HG03521 (cell line): Measurements from ENCODE around the gene STOX2.

Experiments
- ATAC-seq: cut with Tn5 transposase; IDR thresholded peaks from one replicate; pipeline ENCODE4 v1.9.1; 2021; ENCODE audit warnings: mild to moderate bottlenecking, moderate library complexity; ENCODE audit not compliant: unreplicated experiment

STOX2 gene

DNA sequence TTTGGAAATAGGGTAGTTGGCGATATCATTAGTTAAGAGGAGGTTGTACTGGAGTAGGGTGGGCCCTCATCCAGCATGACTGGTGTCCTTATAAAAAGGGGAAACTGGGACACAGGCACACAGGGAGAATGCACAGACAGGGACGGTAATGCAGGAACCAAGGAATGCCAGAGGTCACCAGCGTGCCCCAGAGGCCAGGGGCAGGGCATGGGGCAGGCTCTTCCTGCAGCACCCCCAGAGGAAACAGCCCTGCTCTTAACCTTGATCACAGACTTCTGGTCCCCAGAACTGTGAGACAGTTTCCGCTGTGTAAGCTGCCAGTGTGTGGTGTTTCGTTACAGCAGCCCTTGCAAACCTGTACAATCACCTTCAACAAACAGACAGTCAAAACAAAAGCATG is 15.9 kb upstream of the STOX2 start:
- no peak for ATAC-seq

DNA sequence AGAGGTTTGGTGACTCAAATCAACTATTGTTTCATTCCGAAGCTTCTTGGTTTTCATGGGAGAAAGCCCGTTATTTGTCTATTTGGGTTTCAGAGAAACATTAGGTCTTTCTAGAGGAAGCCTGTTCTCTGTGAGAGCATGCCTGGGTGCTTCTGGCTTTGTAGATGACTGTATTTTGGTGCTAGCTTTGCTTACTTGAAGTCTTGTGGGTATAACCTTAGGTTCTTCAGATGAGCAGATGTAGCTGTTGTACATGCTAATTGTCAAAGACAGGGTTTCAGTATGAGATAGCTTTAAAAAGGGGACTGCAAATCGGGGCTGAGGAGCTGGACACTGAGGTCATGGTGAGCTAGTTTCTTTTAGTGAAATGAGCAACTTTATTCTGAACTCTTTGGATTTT is 7.9 kb upstream of the STOX2 start:
- no peak for ATAC-seq

DNA sequence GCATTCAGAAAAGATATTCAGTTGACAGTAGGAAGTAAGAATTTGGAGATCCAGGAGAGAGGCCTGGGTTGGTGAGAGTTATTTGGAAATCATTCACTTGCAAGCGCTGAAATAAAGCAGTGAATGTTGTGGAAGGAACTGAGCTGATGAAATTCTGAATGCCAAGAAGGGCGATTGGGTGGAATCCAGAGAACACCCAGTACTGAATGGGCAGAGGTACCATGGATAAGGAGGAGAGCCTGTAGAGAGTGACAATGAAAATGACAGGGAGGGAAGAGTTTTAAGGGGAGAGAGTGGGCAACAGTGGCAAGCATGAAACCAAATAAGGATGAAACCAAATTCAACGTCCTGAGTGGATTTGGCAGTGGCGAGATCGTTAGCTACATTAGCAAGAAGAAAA is 6.7 kb upstream of the STOX2 start:
- ATAC-seq, result no peak

DNA sequence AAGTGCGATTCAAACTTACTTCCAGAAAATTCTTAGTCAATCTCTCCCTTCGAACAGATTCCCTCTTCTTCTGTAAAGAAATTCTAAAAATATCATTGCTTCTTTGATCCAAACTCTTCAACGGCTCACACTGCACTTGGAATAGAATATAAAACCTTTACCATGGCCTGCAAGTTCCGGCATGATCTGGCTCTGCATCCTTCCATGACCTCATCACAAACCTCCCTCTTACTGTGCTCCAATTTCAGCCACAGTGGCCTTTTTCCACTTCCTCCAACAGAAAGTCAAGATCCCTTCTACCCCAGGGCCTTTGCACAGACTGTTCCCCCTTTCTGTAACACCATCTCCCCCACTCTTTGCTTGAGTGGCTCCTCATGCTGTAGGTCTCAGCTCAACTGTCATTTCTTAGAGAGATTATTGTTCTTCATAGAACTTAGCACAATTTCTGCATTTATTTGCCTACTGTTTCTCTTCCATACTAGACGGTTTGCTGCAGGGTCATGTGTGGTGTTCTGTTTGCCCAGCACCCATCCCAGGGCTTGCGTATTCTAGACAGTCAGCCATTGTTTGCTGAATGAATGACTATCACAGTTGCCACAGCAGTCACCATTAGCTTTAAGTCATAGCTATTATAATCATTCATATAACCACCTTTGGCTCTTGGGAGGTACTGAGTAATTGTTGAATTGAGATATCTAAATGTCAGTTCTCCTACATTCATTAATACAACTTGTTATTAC is 1.9 kb upstream of the STOX2 start:
- no peak for ATAC-seq

DNA sequence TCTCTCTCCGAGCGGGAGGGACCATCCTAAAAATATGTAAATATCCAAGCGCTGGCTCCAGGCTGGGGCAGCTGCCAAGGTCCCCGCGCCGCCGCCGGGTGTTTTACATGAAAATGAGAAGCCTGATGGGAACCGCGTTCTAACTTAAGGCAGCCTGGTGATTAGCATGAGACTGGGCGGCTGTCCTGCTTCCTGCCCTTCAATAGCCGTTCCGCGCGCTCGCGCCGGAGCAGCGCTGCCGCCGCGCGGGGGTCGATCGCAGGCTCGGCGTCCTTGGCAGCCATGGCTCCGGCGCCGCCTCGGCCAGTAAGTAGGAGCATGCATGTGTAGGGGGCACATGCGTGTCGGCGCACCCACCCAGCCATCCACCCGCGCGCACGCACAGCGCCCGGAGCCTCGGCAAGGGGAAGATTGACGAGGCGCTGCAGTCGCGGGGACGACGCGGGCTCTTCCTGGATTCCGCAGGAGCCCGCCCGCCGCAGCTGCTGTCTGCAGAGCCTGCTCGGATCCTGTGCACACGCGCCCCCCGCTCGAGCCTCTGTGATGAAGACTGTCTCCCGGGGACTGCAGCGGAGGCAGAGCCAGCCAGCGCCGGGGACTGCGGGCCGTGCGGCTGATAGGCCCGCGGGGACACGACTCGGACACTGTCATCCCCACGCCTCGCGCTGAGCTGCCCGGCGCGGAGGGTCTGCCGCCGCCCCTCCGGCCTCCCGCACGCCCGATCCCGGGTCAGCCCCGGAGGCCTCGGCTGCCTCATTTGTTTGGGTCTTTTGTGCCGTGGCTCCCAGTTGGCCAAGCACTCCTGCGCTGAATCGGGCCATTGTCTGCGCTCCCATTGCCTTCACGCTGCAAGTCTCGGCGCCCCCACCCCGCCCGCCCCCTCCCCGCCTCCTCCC is 734 bp downstream of the STOX2 start:
- ATAC-seq, result no peak

DNA sequence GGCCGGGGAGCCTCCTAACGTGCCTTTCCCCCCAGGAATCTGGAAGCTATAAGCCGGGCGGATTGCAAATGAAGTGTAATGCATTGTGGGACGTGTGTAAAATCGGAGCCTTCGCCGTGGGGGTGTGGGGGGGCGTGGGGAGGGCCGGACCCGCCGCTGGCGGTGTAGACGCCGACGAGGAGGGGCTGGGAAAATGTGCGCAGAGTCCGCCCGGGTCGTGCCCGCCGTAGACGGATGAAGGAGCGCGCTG is 1.3 kb downstream of the STOX2 start:
- ATAC-seq, result no peak

DNA sequence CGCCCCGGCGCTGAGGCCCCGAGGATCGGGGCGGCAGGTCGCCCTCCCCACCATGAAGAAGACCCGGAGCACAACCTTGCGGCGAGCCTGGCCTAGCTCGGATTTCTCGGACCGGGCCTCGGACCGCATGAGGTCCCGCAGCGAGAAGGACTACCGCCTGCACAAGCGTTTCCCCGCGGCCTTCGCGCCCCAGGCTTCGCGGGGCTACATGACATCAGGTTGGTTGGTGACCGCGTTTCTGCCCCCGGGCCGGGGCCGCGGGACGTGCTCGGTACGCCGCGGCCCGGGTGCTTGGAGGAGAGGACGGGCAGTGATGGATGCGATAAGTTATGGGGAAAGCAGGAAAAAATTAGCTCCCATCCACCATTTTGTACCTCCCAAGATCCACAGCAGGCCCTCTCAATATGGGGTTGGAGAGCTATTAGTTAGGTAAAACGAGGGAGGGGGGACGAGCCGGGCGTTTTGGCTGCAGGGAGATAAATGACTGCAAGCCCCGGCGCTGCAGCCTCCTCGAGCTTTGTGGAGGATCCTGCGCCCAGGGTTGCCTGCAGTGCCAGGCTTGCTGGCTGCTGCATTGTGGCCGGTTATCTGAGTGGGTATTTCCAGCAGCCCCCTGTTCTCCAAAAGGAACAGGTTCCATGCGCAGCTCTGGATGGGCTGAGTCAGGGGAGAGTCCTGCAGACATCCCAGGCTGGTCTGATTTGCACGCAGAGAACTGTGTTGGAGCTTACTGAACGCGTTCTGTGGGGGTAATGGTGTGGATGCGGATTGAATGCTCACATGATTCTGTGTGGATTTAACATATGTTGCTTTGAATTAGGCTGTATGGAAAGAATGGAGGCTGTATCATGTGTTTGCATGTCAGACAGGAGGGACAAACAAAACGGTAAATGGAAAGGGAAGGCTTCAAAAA is 1.9 kb downstream of the STOX2 start:
- no peak for ATAC-seq

DNA sequence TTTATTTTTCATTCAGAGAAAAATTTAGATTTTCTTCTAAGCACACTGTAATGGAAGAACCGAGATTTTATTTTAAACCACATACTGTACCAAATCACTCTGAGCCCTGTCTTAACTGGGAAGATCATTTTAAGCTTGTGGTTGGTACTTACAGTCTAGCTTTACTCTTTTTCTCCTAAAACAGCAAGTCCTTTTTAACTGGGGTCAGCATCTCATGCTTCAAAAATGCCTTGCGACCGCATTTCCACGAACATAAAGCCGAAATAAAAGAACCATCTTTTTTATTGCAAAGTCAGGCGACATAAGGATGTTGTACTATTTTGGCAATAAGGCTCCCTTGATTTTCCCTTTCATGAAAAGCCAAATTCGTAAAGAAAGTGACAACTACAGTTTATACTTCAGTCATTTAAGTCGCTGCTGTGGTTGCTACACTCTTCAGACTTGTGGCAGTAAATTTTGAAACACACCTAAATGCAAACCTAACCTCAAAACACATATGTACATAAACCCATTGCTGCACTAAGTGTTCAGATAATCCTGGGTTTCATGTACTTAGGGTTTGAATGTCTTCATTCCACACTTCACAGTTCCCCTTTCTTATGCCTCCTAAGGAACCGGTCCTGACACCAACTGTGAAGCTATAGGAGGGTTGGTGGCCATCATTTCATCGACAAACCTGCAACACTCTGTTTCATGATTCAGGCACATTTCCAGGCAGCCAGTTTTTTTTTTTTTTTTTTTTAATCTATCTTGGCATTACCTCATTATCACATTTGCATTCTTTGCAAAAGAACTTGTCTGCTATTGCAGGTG is 3.0 kb downstream of the STOX2 start:
- ATAC-seq, result no peak

DNA sequence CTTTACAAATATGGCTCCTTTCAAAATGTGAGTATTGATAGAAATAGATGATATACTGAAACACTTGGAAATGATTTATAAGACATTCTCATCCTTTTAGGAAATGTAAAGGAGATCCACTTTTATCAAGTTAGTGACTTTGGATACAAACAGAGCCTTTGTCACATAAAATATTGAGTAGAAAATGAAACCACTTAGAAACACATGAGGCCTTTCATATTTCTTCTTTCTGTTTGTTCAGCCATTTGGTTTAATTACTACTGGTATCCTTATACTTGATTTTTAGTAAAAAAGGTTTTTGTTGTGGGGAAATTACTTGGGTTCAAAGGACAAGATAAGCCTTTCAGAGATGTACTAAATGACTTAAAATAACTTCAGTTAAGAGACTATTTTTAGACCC is 4.1 kb downstream of the STOX2 start:
- ATAC-seq, result no peak

DNA sequence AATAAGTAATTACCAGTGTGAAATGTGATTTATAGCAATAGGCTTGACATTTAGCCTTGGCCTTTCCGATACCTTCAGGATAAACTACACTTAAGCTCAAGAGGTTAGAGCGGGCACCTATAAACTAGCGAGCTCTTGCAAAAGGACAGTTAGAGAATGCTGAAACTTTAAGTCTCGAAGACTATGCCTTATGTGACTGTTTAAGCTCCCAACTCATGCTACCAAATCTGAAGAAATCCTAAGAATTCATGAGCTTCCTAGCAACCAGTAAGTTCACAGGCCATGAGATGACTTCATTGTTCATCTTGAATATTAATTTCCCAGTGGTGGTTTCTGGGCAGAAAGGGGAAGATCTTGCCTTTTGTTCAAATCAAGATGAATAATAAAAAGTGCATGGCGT is 4.7 kb downstream of the STOX2 start:
- ATAC-seq, result no peak

DNA sequence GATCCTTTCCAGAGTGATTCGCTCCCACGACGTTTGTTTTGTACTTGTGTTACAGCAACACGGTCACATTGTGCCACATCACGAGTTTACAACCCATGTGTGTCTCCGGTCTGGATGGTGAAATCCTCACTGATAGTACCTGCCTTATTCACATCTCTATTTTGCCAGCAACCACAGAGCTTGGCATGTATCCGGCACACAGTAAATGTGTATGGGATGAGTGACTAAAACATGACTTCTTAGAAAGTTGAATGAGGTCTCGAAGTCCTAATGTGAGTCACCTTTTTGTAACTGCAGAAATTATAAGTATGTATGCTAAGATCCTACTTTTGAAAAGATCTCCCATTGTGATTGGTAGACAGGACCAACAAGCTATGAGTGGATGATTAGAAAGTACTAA is 7.5 kb downstream of the STOX2 start:
- ATAC-seq, result no peak

DNA sequence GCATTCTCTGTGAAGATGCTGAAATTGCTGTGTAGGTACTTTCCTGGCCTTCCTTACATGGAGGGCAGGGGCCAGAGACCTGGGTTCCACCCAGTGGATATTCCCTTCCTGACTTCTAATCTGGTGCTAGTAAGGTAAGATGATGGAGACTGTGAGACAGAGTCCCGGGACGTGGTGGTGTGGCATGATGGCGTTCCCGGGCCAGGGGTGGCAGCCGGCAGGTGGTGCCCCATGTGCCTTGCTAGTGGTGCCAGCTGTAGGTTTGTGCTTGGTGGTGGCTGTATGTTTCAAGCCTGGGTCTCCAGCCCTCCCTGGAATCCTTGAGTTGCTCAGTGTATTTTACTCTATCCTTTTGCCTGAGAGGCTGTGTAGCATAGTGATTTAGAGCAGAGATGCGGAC is 10.9 kb downstream of the STOX2 start:
- ATAC-seq, result no peak

DNA sequence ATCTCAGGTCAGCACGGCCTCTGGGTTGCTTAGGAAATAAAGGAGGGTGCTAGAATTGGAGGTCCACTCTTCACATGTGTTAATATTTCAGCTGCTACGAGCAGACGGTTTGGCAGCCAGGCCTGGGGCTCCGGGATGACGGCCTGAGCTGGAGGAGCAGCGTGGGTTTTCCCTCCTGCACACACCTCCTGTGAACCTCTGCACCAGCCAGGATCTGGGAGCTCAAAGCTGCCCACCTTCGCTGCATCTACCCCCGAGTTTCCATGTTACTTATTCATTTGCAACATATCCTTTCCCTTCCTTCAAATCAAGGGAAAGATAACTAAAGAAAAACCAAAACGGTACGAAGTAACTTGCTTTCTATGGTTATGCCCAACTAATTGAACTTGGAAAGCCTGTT is 13.6 kb downstream of the STOX2 start:
- no peak for ATAC-seq

DNA sequence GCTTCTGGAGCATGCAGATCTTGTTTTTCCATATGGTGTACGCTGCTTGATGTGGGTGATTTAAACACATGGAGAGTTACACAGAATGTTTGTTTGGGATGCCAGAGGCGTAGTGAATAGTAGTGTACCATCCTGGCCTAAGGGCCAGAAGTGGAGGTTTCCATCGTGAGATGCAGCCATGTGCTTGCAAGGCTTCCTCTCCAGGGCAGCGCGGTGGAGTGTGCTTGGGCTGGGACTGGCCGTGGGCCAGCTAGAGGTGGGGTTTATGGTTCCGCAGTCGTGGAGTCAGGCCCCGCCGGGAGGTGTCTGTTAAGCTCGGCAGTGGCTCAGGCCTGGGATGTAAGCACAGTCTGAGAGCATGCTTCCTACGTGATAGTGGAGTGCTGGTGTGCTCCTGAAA is 14.0 kb downstream of the STOX2 start:
- ATAC-seq, result no peak

DNA sequence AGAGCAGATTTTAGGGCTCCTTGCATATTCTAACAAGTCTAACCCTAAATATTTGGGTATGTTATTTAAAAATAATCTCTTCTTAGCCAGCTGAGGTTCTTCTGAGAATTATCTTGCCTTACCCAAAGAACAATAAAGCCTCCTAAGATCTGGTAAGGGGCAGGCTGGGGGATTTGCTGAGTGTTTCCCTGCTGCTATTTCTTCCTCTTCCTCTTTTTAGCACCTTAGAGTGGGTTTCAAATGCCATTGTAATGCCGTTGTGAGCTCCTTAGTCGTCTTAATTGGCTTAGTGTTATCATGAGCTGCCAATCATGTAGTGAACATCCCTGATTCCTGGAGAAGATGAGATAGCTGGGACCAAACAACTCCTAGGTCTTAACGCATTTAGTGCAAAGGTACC is 15.4 kb downstream of the STOX2 start:
- no peak for ATAC-seq

DNA sequence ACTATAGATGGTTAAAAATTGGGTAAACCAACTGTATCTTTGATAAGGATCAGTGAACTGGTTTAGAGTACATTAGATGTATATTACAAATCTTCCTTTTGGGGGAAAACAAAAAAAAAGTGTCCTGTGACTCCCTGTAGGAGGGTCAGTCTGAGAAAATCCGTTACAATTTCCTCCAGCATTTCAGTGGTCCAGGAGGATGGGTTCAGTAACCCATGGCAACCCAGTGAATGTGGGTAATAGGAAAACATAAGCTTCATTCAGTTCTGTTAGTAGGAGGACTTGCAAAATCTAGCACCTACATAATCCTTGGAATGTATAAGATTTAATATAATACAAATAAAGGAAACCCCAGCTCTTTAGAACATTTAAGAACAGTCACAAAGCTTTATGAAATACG is 16.2 kb downstream of the STOX2 start:
- ATAC-seq, result no peak

DNA sequence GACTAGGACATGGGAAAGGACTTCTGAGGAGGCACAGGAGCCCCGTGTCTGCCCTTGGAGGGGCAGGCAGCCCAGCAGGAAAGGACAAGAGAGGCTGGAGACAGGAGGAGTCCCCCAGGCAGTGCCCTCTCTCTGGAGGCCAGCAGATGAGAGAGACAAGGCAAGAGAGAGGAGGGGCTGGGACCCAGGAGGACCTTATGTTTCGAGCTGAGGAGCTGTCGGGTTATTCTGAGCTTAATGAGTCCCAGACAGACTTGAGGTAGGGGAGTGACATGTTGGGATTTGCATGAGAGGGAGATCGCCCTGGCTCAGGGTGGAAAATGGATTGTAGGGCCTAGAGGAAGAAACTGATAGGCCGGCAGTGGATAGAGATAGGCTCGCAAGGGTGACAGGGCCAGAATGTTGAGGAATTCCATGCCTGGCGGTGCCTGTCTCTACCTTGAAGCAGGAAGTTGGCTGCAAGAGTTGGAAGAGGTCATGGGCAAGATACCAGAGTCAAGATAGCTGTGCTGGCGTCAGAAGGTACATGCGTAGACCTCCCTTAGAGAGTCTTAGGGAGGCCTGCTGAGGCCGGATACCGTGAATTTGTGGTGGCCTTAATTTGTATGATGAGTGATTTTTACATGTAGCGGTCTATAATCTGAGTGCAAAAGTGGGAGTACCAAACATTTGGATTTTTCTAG is 19.4 kb downstream of the STOX2 start:
- no peak for ATAC-seq

DNA sequence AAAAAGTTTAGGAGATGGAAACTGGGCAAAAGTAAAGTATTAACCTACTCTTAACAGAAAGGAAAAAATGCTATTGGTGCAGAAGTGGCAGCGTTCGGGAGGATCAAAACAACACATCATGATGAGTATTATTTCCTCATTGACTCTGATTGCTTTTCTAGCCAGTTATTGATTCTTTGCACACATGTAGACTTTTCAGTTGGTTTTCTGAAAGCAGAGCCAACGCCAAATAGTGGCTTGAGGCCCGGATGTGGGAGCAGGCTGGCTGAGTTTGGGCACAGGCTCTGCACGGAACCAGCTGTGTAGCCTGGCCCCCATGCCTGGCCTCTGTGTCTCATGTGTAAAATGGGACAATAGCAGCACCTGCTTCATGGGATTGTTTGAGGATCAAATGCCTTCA is 21.8 kb downstream of the STOX2 start:
- ATAC-seq, result no peak

DNA sequence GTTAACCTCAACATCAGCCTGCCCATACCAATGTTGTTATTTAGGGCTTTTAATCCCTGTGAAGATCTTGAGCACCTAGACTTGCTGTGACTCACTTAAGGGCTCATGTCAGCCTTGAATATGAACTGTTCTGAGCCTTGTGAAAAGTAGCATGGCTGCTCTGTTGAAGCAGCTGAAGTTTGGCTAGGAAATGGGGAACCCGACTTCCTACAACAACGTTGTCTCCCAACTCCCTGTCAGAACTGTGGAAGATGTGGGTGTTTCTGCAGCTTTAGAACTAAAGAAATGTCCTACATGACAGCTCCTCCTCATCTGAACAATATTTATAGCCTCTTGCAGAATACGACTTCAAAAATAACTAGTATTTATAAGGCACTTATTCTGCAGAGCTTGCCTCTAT is 27.5 kb downstream of the STOX2 start:
- no peak for ATAC-seq

DNA sequence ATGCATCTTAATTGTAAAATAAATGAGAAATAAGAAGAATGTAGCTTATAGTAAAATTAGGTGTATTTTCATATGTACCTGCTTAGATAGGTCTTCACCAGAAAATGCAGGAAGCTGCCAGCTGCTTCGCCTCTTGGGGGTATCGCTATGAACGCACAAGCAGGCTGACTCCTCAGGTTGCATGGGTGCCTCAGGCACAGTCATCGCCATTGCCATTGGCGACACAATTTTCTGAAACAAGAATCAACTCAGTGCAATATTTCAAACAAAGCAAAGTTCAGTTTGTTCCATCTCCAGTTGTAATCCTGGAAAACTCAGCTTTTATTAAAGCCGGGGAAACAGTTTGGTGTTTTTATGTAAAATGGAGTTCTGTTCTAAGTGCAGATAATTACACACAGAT is 29.7 kb downstream of the STOX2 start:
- ATAC-seq, result no peak
